ENCODE data around the gene RSPH6A. TPM values are rescaled to one million over a fixed set of nuclear protein-coding genes. Genes with fewer than 3 reads are reported as not detected.

The RSPH6A gene
- total and polyA plus RNA-seq, 2 of the 13 experiments (the other 11 are each of a cell fraction or from before 2014, with no cell fraction given) = 0.07 TPM; not detected in 1

DNA sequence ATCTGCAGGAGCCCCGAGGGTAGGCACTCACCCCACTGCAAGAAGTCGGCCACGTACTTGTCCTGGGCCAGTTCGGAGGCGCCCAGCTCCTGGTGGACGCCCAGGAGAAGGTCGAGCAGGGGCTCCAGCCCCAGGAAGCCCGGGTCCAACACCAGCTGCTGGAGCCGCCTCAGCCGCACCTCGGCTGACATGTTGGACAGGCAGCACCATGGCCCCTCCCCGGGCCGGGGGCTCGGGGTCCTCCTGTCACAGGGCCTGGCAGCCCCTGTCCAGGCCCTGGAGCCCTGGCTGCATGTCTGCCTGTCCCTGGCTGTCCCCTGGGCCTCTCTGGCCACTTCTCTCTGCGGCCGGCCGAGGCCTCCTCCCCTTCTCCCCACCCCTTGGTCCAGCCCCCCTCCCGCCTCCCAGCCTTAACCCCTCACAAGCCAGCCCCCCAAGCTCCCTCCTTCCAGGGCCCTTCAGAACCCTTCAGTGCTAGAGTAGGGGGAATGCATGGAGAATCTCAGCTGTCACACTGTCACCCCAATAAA is 32.9 kb downstream of the RSPH6A start, which contains the start of gene DMPK:
Gene DMPK, minus strand, starts transcription at position 329 of the 530 bp plus-strand sequence. Its CDS starts 138 bp downstream, at position 191.
- 12% methylated on average over 9 of the region's 18 CpGs for WGBS (ENCODE audit: low lambda C conversion rate)
- H2AFZ ChIP-seq (ENCODE audit: low read length) = no peak within 1 kb of the TSS
- no peak within 1 kb of the TSS for H3K27ac ChIP-seq (ENCODE audit: extremely low read length, insufficient read depth, low read length)
- DNase-seq (ENCODE audit: low spot score) = no peak
- ChIA-PET POLR2A (interaction anchor here (0.5 to 4.7 kb wide), 5 partner anchors 9 to 104 kb away, joined by 3 to 53 read pairs (median 3); partner anchors contain the start of genes IRF2BP1 and SIX5), CTCF (ENCODE audit: low intra/inter-chr PET ratio, low total read pairs) (no interaction called here)
- H3K27me3 ChIP-seq (ENCODE audit: control insufficient read depth in 1 of 2, insufficient read depth in 2 of 2, low read length in 2 of 2) = no peaks in the 10 kb centered on the region; a peak in 1 of 5 replicates
- peaks cover 2 to 9% of the 10 kb centered on the region in 2 experiments; a peak in 2 of 5 replicates for H3K36me3 ChIP-seq (replicated peaks in 1 of 2; ENCODE audit: control insufficient read depth in 1 of 2, insufficient read depth in 2 of 2, low read length in 2 of 2)
- peak; percentile 22 for ATAC-seq
- H3K9me3 ChIP-seq (ENCODE audit: low read length) = no peaks in the 10 kb centered on the region
- H3K4me1 ChIP-seq (ENCODE audit: insufficient read depth, low read length) = peaks cover 35% of the 10 kb centered on the region
- H3K9ac ChIP-seq (ENCODE audit: insufficient read depth, low read depth, low read length) = peak within 1 kb of the TSS; percentile 58; the same call in 1 of the 2 replicates
- H3K4me3 ChIP-seq (replicated peaks in 1 of 3; ENCODE audit: insufficient read depth in 1 of 3, low read depth in 2 of 3, low read length in 3 of 3) = peak within 1 kb of the TSS in 2 of 3 experiments; percentile 11 to 61; a peak in 2 of 6 replicates
- in situ Hi-C loops (cut with HindIII; ENCODE audit: extremely low pct_ligation_motif_present, low pct_unique_long_range_greater_than_20kb) = no loop called here
- FAIRE-seq = no peak
- no TSS peak for BruUV-seq (replicated peaks)
- intact Hi-C loops (cut with micrococcal nuclease; ENCODE audit: unreplicated experiment) = no loop called here
- H4K20me1 ChIP-seq (ENCODE audit: insufficient read depth, low read length) = peaks cover 4% of the 10 kb centered on the region; the same call in 1 of the 2 replicates
- H3K79me2 ChIP-seq (ENCODE audit: insufficient read depth, low read length) = no peaks in the 10 kb centered on the region
- H3K4me2 ChIP-seq (ENCODE audit: low read depth, low read length) = peak within 1 kb of the TSS; percentile 66
- no peak for TF ChIP-seq NCOR1 (IDR thresholded peaks at IDR 0.05; ENCODE audit: borderline replicate concordance, low read length)
- TF ChIP-seq THAP9 (CRISPR knock-in tag; IDR thresholded peaks at IDR 0.05; ENCODE audit: borderline replicate concordance) = no peak
- TF ChIP-seq HNRNPK (IDR thresholded peaks at IDR 0.05; ENCODE audit: low read depth, low read length, poor library complexity, severe bottlenecking) = peak; percentile 50
- TF ChIP-seq POLR2A (IDR thresholded peaks at IDR 0.05; ENCODE audit: insufficient read depth in 1 of 2, low read depth in 2 of 2, low read length in 2 of 2) = 0 out of 4 replicates have a peak, but pooled peaks of 1 of the 2 experiments have one; percentile 22
- no peak for TF ChIP-seq HOXA9 (CRISPR knock-in tag; IDR thresholded peaks at IDR 0.05; ENCODE audit: borderline replicate concordance)
- TF ChIP-seq ZNF652 (CRISPR knock-in tag; IDR thresholded peaks at IDR 0.05; ENCODE audit: borderline replicate concordance, low read depth) = no peak; the same call in 1 of the 2 replicates
- no peak for TF ChIP-seq TBX2 (CRISPR knock-in tag; IDR thresholded peaks at IDR 0.05; ENCODE audit: borderline replicate concordance)
- no peak for TF ChIP-seq ZNF276 (CRISPR knock-in tag; IDR thresholded peaks at IDR 0.05; ENCODE audit: low read depth)
- TF ChIP-seq DPF2 (CRISPR knock-in tag; IDR thresholded peaks at IDR 0.05; ENCODE audit: borderline replicate concordance, low read depth) = no peak
- TF ChIP-seq NCOA2 (CRISPR knock-in tag; IDR thresholded peaks at IDR 0.05) = no peak
- TF ChIP-seq HNRNPUL1 (IDR thresholded peaks at IDR 0.05; ENCODE audit: low read depth, low read length) = no peak
- TF ChIP-seq FOXK1 (CRISPR knock-in tag; IDR thresholded peaks at IDR 0.05; ENCODE audit: borderline replicate concordance, low read depth) = no peak
- TF ChIP-seq AGO2 (optimal IDR thresholded peaks at IDR 0.05; ENCODE audit: low read depth, low read length) = peak; percentile 89
- no peak for TF ChIP-seq ZNF501 (CRISPR knock-in tag; IDR thresholded peaks at IDR 0.05)
- no peak for TF ChIP-seq SNAI1 (CRISPR knock-in tag; IDR thresholded peaks at IDR 0.05; ENCODE audit: borderline replicate concordance)
- peak; percentile 83 for TF ChIP-seq AGO1 (IDR thresholded peaks at IDR 0.05; ENCODE audit: low read depth, low read length, poor library complexity, severe bottlenecking)
- TF ChIP-seq MXI1 (IDR thresholded peaks at IDR 0.05; ENCODE audit: borderline replicate concordance, low read depth, low read length) = no peak
- TF ChIP-seq CBX1 (IDR thresholded peaks at IDR 0.05; ENCODE audit: low read depth) = no peak

Measured in HepG2 (cell line).